Keratinocyte (primary cell): ENCODE results near the gene STEAP1. TPM values are rescaled to one million over a fixed set of nuclear protein-coding genes. Genes with fewer than 3 reads are reported as not detected.
"Not testable (repeated sequence)": the region's sequence is repeated elsewhere in the genome, so short reads cannot be mapped to it uniquely, and the experiment has no call there.

Experiments
- DNase-seq: peaks from one replicate; pipeline ENCODE4 v3.0.0-alpha.2; 2011; ENCODE audit warnings: low read depth, missing footprints, low spot score
- FAIRE-seq: peaks from 2 replicates; lab custom pipeline; 2011; peaks lifted over from hg19 to GRCh38; lab: Jason Lieb, UNC
- H2AFZ ChIP-seq: 2 replicates; pipeline ENCODE4 v1.6.0; 2012; ENCODE audit warnings: low read length, control low read depth, inconsistent platforms; ENCODE audit not compliant: control insufficient read depth
- H3K27ac ChIP-seq: 2 replicates; pipeline ENCODE4 v1.5.1; 2011; ENCODE audit warnings: low read length; ENCODE audit not compliant: control insufficient read depth, insufficient read depth
- H3K27me3 ChIP-seq: 3 replicates; pipeline ENCODE4 v1.6.0; 2011; ENCODE audit warnings: low read length; ENCODE audit not compliant: control insufficient read depth, insufficient read depth; ENCODE audit errors: extremely low read depth
- H3K36me3 ChIP-seq, 2 experiments: 2 replicates in 1 of 2; 3 replicates in 1 of 2; pipeline ENCODE4 v1.5.1; 2011; ENCODE audit warnings: low read length in 2 of 2, mild to moderate bottlenecking in 1 of 2; ENCODE audit not compliant: control insufficient read depth in 2 of 2, insufficient read depth in 2 of 2; ENCODE audit errors: extremely low read depth in 1 of 2
- H3K4me1 ChIP-seq: 3 replicates; pipeline ENCODE4 v1.5.1; 2011; ENCODE audit warnings: low read length; ENCODE audit not compliant: control insufficient read depth, insufficient read depth; ENCODE audit errors: extremely low read depth
- H3K4me2 ChIP-seq: 3 replicates; pipeline ENCODE4 v1.6.0; 2011; ENCODE audit warnings: low read depth, low read length; ENCODE audit not compliant: control insufficient read depth, insufficient read depth; ENCODE audit errors: extremely low read depth
- H3K4me3 ChIP-seq, 3 experiments: fragments of 200-600 bp in 1 of 3; sonication (generic) in 1 of 3; 2 replicates in 2 of 3; 3 replicates in 1 of 3; pipeline ENCODE4 v1.5.1; 2011 to 2016; ENCODE audit warnings: low read length in 3 of 3, mild to moderate bottlenecking in 3 of 3, control low read depth in 2 of 3, inconsistent platforms in 1 of 3, low read depth in 1 of 3, mixed read lengths in 1 of 3, mixed run types in 1 of 3, moderate library complexity in 1 of 3; ENCODE audit not compliant: control insufficient read depth in 2 of 3, insufficient read depth in 2 of 3; ENCODE audit errors: extremely low read depth in 1 of 3
- H3K79me2 ChIP-seq: 2 replicates; pipeline ENCODE4 v1.6.0; 2012; ENCODE audit warnings: low read length; ENCODE audit not compliant: control insufficient read depth, insufficient read depth
- H3K9ac ChIP-seq: 3 replicates; pipeline ENCODE4 v1.6.0; 2011; ENCODE audit warnings: low read length; ENCODE audit not compliant: control insufficient read depth, insufficient read depth; ENCODE audit errors: extremely low read depth
- H3K9me1 ChIP-seq: 3 replicates; pipeline ENCODE4 v1.6.0; 2011; ENCODE audit warnings: low read length; ENCODE audit not compliant: control insufficient read depth, insufficient read depth; ENCODE audit errors: extremely low read depth
- H3K9me3 ChIP-seq: 2 replicates; pipeline ENCODE4 v1.5.1; 2012; ENCODE audit warnings: low read depth, low read length; ENCODE audit not compliant: control insufficient read depth
- H4K20me1 ChIP-seq: 3 replicates; pipeline ENCODE4 v1.6.0; 2011; ENCODE audit warnings: low read length; ENCODE audit not compliant: control insufficient read depth, insufficient read depth; ENCODE audit errors: extremely low read depth
- EZH2 ChIP-seq: IDR thresholded peaks from one replicate; pipeline ENCODE4 v1.6.1; 2012; ENCODE audit warnings: inconsistent platforms, mild to moderate bottlenecking, low read length, moderate library complexity
- dilution Hi-C: fragments of 300-500 bp; cut with MboI; formaldehyde crosslinking; loops from one replicate; pipeline ENCODE4 v1.7.0; 2020; ENCODE audit warnings: low sequenced_read_pairs; ENCODE audit not compliant: extremely low pct_ligation_motif_present
- polyA plus RNA-seq, 5 experiments: library from polyadenylated mRNA; depleted of rRNA in 3 of 5; stranded (reverse) in 3 of 5; stranded (forward) in 1 of 5; unstranded in 1 of 5; fragments of >200 nt; gene quantifications; 1 replicate in 1 of 5; 2 replicates in 3 of 5; 3 replicates in 1 of 5; pipeline versions ENCODE4 v1.2.1 to v1.2.3, GENCODE V29; 2011 to 2012; ENCODE audit warnings: missing spikeins in 2 of 5, low read depth in 1 of 5, low replicate concordance in 1 of 5
- TF ChIP-seq, protein P1 (sequence below), 3 experiments: IDR thresholded peaks in 1 of 3; conservative IDR thresholded peaks in 1 of 3; optimal IDR thresholded peaks in 1 of 3; 2 replicates in 2 of 3; 3 replicates in 1 of 3; pipeline versions ENCODE3 to v1.5.1; 2011; ENCODE audit warnings: low read length in 3 of 3, mild to moderate bottlenecking in 3 of 3, moderate library complexity in 2 of 3, control low read depth in 1 of 3, inconsistent platforms in 1 of 3; ENCODE audit not compliant: insufficient read depth in 2 of 3; ENCODE audit errors: extremely low read depth in 1 of 3

Gene STEAP1
- polyA plus RNA-seq, 1 donor (not counting 4 experiments of a cell fraction or from before 2014, with no cell fraction given) = 19.0 TPM

GRCh38 chr7:90118551-90119177 lies 35.6 kb upstream of the STEAP1 start:
- H3K9me3 ChIP-seq, H3K9ac ChIP-seq, H3K9me1 ChIP-seq, H3K79me2 ChIP-seq, H2AFZ ChIP-seq, H3K4me3 ChIP-seq, H3K4me1 ChIP-seq, H3K27ac ChIP-seq, DNase-seq, FAIRE-seq, H4K20me1 ChIP-seq, H3K36me3 ChIP-seq, dilution Hi-C loops: not testable (repeated sequence)
- H3K27me3 ChIP-seq = peaks cover 18% of the 10 kb centered on the region
- peak overlapping the region; percentile 32 for H3K4me2 ChIP-seq
- TF ChIP-seq EZH2 = peak; percentile 69

DNA sequence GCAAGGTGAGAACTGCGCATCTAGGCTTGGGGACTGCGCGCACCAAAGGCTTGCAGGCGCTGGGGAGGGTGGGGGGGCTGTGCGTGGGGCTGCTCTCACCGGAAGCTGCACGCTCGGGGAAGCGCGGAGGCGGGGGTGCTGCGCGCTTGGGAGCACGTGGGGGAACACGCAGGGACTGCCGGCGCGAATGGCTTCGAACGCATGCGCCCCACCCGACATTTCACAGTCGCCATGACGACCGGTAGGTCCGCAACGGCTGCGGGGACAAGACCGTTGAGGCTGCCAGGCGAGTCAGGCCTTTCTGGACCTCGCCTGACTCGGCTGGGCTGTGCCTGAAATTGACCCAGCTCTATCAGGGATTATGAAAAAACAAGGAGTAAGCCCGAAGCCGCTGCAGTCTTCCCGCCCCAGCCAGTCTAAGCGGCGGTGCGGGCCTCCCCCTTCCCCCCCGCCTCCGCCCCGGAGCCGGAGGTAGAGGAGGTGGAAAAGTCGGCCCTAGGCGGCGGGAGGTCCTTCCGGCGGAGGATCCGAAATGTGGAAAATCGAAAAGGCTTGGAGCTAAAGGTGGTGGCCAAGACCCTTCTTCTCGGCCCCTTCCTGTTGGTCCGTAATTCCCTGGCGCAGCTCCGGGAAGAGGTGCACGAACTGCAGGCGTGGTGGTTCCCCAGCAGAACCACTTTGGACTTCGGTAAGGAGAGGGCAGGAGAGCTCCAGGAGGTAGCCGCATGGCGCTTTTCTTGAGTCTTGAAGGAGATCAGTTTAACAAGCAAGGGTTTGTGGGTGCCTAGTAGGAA lies 34.9 kb upstream of the STEAP1 start:
- no peak for TF ChIP-seq EZH2
- TF ChIP-seq, protein P1, sequence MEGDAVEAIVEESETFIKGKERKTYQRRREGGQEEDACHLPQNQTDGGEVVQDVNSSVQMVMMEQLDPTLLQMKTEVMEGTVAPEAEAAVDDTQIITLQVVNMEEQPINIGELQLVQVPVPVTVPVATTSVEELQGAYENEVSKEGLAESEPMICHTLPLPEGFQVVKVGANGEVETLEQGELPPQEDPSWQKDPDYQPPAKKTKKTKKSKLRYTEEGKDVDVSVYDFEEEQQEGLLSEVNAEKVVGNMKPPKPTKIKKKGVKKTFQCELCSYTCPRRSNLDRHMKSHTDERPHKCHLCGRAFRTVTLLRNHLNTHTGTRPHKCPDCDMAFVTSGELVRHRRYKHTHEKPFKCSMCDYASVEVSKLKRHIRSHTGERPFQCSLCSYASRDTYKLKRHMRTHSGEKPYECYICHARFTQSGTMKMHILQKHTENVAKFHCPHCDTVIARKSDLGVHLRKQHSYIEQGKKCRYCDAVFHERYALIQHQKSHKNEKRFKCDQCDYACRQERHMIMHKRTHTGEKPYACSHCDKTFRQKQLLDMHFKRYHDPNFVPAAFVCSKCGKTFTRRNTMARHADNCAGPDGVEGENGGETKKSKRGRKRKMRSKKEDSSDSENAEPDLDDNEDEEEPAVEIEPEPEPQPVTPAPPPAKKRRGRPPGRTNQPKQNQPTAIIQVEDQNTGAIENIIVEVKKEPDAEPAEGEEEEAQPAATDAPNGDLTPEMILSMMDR (optimal IDR thresholded peaks at IDR 0.05 in 1 of 3, IDR thresholded peaks at IDR 0.05 in 1 of 3, conservative IDR thresholded peaks at IDR 0.05 in 1 of 3; ENCODE audit: extremely low read depth in 1 of 3, insufficient read depth in 2 of 3, low read length in 3 of 3) = no peak
- H3K36me3 ChIP-seq = no peaks in the 10 kb centered on the region
- H3K4me3 ChIP-seq = peak overlapping the region in 2 of 3 experiments; percentile 13 to 20
- peak overlapping the region; percentile 33 for H2AFZ ChIP-seq
- FAIRE-seq (no peak), DNase-seq (no peak)
- H3K79me2 ChIP-seq = no peaks in the 10 kb centered on the region
- H3K4me1 ChIP-seq = no peaks in the 10 kb centered on the region
- no peaks in the 10 kb centered on the region for H3K9me3 ChIP-seq
- dilution Hi-C loops = no loop called here
- H3K4me2 ChIP-seq = peak overlapping the region; percentile 22
- peaks cover 18% of the 10 kb centered on the region for H3K27me3 ChIP-seq
- H3K9ac ChIP-seq = no peak overlapping the region
- no peaks in the 10 kb centered on the region for H3K9me1 ChIP-seq
- no peak overlapping the region for H3K27ac ChIP-seq
- no peaks in the 10 kb centered on the region for H4K20me1 ChIP-seq

DNA sequence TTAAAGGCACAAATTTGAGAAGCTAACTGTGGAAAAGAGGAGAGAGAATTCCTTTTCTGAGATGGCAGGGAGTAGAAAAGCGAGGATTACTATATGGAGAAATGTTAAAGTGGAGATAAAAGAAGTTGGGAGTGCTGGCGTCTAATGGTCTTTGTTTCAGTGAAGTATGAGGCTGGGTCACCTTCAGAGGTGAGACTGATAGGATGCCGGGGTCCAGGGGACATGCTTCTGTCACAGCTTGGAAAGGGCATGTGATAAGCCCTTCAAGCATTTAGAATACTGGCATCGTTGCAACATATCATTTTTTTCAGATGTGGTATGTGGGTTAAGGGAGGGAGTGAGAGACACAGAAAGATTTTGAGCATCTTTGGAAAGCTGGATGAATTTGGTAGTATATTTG lies 34.1 kb upstream of the STEAP1 start:
- dilution Hi-C loops, H3K27ac ChIP-seq, H3K4me3 ChIP-seq, H3K9me3 ChIP-seq, H3K9ac ChIP-seq, H2AFZ ChIP-seq, H3K36me3 ChIP-seq, H3K9me1 ChIP-seq, H3K79me2 ChIP-seq, H3K4me1 ChIP-seq, H3K4me2 ChIP-seq, H4K20me1 ChIP-seq, DNase-seq, FAIRE-seq: not testable (repeated sequence)
- H3K27me3 ChIP-seq = peaks cover 18% of the 10 kb centered on the region

GRCh38 chr7:90131746-90132145 lies 22.5 kb upstream of the STEAP1 start:
- H3K4me3 ChIP-seq, H3K4me2 ChIP-seq, H3K79me2 ChIP-seq, H4K20me1 ChIP-seq, H3K36me3 ChIP-seq, H3K9me3 ChIP-seq, H3K9me1 ChIP-seq, H3K27ac ChIP-seq, H3K4me1 ChIP-seq, H2AFZ ChIP-seq, DNase-seq, FAIRE-seq, dilution Hi-C loops, H3K9ac ChIP-seq, H3K27me3 ChIP-seq: not testable (repeated sequence)
